ENCODE data around the gene PCK2. TPM values are rescaled to one million over a fixed set of nuclear protein-coding genes. Genes with fewer than 3 reads are reported as not detected.

The PCK2 gene
- total and polyA plus RNA-seq, 12 donors, result 0.75 to 7.3 (median 2.6) TPM

DNA sequence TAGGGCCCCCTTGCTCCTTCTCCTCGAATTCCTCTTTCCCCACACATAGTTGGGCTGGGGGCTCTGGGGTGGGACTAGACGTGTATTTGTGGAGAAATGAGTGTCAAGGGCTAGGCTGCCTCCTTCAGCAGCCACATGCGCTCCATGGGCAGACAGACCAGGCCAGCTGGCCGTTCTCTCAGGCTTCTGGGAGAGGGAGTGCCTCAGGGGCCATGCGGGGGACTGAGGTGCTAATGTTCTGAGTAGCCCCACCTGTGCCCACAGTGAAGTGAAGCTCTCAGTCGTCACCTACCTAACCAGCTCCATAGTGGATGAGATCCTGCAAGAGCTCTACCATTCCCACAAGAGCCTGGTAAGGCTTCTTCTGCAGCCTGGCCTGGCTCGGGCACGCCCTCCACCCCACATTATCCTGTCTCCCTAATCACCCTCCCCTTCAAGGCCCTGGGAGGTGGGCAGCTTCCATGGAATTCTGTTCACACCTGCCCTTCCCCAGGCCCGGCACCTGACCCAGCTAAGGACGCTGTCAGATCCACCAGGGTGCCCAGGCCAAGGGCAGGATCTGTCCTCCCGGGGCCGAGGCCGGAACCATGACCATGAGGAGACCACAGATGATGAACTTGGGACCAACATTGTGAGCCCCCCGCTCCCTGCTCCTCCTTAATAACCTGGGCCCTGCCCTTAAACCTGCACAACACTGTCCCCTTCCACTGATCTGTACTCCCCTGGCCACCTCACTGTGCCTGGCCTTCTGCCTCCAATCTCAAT is 31.7 kb upstream of the PCK2 start:
- Histone ChIP-seq H3K36me3 (no peaks in the 10 kb centered on the region), H3K9me3 (no peaks in the 10 kb centered on the region), H3K4me1 (peaks cover 0 to 3% (median 0%) of the 10 kb centered on the region in 9 donors), H3K27ac (no peak overlapping the region), H3K27me3 (no peaks in the 10 kb centered on the region), H3K4me3 (no peak overlapping the region)
- ATAC-seq, result no peak
- TF ChIP-seq, protein P1, sequence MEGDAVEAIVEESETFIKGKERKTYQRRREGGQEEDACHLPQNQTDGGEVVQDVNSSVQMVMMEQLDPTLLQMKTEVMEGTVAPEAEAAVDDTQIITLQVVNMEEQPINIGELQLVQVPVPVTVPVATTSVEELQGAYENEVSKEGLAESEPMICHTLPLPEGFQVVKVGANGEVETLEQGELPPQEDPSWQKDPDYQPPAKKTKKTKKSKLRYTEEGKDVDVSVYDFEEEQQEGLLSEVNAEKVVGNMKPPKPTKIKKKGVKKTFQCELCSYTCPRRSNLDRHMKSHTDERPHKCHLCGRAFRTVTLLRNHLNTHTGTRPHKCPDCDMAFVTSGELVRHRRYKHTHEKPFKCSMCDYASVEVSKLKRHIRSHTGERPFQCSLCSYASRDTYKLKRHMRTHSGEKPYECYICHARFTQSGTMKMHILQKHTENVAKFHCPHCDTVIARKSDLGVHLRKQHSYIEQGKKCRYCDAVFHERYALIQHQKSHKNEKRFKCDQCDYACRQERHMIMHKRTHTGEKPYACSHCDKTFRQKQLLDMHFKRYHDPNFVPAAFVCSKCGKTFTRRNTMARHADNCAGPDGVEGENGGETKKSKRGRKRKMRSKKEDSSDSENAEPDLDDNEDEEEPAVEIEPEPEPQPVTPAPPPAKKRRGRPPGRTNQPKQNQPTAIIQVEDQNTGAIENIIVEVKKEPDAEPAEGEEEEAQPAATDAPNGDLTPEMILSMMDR (IDR thresholded peaks at IDR 0.05), result no peak
- DNase-seq, result no peak
- 85% methylated on average over 13 to 14 of the region's 14 CpGs for WGBS, 2 donors
- intact Hi-C loops (cut with DNase I), result loop anchor here in 1 of 10 donors (5.0 kb wide), 1 partner anchor 40 kb away; no protein-coding TSS in a partner anchor

DNA sequence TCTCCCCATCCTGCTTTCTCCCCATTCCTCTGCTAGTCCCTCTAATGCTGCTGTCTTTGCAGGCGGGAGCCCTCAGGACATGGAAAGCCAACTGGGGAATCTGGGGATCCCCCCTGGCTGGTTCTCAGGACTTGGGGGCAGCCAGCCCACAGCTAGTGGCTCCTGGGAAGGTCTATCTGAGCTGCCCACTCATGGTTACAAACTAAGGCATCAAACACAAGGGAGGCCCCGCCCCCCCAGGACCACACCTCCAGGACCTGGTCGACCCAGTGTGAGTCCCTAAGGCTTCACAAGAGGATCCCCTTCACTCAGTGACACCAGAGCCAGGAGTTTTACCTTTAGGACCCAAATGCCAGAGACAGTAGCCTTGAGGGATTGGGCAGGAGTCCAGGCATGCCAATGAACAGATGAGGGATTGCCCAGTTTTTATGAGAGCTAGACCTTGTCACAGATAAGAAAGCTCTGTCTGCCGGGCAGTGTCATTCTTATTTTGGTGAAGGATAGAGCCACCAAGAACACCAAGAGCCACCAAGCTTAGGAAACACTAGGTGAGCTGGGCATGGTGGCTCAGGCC is 30.8 kb upstream of the PCK2 start:
- no peak for ATAC-seq
- H3K4me3 ChIP-seq, result no peak overlapping the region
- TF ChIP-seq, protein P1 (IDR thresholded peaks at IDR 0.05), result no peak
- no peaks in the 10 kb centered on the region for H3K27me3 ChIP-seq
- no peaks in the 10 kb centered on the region for H3K9me3 ChIP-seq
- DNase-seq, result no peak
- no peak overlapping the region for H3K27ac ChIP-seq
- H3K4me1 ChIP-seq, result peaks cover 0 to 2% (median 0%) of the 10 kb centered on the region in 9 donors
- intact Hi-C loops (cut with DNase I), result loop anchor here in 1 of 10 donors (5.0 kb wide), 1 partner anchor 39 kb away; no protein-coding TSS in a partner anchor
- 71 to 73% methylated on average over 4 of the region's 4 CpGs for WGBS, 2 donors
- no peaks in the 10 kb centered on the region for H3K36me3 ChIP-seq

DNA sequence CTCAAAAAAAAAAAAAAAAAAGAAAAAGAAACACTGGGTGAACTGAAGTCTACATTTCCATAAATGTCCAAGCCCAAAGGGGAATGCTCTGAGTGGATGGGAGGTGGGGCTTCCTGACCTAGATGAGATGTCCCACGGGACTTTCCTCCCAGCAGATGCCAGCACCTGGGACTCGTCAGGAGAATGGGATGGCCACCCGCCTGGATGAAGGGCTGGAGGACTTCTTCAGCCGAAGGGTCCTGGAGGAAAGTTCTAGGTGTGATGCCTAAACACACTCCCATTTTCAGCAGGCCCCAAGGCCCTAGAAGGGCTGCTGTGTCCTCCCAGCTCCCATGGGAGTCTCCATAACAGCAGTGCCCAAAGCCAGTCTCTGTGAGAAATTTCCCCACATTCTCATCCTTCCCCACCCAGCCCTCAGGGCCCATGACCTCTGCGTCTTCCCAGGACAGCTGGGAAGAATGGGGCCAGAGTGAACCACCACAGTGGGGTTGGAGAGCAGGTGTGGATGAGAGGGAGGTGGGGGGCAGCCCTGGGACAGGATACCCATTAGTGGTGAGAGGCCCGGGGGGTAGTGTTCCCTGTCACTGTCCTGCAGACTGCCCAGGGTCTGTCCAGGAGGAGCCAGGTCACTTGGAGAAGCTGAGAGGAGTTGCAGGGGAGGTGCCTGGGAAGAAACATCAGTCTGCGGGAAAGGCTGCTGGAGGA is 29.9 kb upstream of the PCK2 start:
- no peak overlapping the region for H3K4me3 ChIP-seq
- ATAC-seq (no peak), DNase-seq (no peak)
- TF ChIP-seq, protein P1 (IDR thresholded peaks at IDR 0.05), result no peak
- no peaks in the 10 kb centered on the region for H3K9me3 ChIP-seq
- no peaks in the 10 kb centered on the region for H3K36me3 ChIP-seq
- intact Hi-C loops (cut with DNase I), result loop anchor here in 1 of 10 donors (5.0 kb wide), 1 partner anchor 38 kb away; no protein-coding TSS in a partner anchor
- 66 to 81% methylated on average over 7 of the region's 7 CpGs for WGBS, 2 donors
- H3K4me1 ChIP-seq, result no peaks in the 10 kb centered on the region
- no peak overlapping the region for H3K27ac ChIP-seq
- H3K27me3 ChIP-seq, result no peaks in the 10 kb centered on the region

DNA sequence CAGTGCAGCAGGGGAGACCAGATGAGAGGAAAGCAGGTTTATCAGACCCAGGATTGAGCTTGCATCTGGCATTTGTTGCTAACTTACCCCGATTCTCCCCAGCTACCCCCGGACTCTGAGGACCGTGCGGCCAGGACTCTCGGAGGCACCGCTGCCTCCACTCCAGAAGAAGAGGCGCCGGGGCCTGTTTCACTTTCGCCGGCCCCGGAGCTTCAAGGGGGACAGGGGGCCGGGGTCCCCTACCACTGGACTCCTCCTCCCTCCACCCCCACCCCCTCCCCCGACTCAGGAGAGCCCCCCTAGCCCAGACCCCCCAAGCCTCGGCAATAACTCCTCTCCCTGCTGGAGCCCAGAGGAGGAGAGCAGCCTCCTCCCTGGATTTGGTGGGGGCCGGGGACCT is 29.3 kb upstream of the PCK2 start:
- ATAC-seq, result no peak
- no peak for DNase-seq
- intact Hi-C loops (cut with DNase I), result loop anchor here in 1 of 10 donors (5.0 kb wide), 1 partner anchor 37 kb away; no protein-coding TSS in a partner anchor
- WGBS, 2 donors, result 85 to 87% methylated on average over 13 to 15 of the region's 15 CpGs
- no peaks in the 10 kb centered on the region for H3K4me1 ChIP-seq
- H3K27me3 ChIP-seq, result no peaks in the 10 kb centered on the region
- no peak overlapping the region for H3K27ac ChIP-seq
- no peaks in the 10 kb centered on the region for H3K36me3 ChIP-seq
- TF ChIP-seq, protein P1 (IDR thresholded peaks at IDR 0.05), result no peak
- H3K4me3 ChIP-seq, result no peak overlapping the region
- H3K9me3 ChIP-seq, result no peaks in the 10 kb centered on the region
